T-helper 1 cell treated with Interleukin-12 subunit alpha and Interleukin-12 subunit beta and Interleukin-4 antibody, amounts not matched to agents 30 μg/mL and 1 μg/mL, for 36 hours (primary cell): Measurements from ENCODE around the gene TNK2.
"Not testable (repeated sequence)": the region's sequence is repeated elsewhere in the genome, so short reads cannot be mapped to it uniquely, and the experiment has no call there.

ENCODE experiments used
- H3K27ac Mint-ChIP-seq: one replicate; pipeline ENCODE4 v1.8.0; 2021; ENCODE audit warnings: mild to moderate bottlenecking, mixed read lengths
- H3K27me3 Mint-ChIP-seq: one replicate; pipeline ENCODE4 v1.8.0; 2021; ENCODE audit warnings: low read depth, mixed read lengths
- H3K36me3 Mint-ChIP-seq: one replicate; pipeline ENCODE4 v1.8.0; 2021; ENCODE audit warnings: low read depth, mixed read lengths
- H3K4me1 Mint-ChIP-seq: one replicate; pipeline ENCODE4 v1.8.0; 2021; ENCODE audit warnings: low read depth, mixed read lengths
- H3K4me3 Mint-ChIP-seq: one replicate; pipeline ENCODE4 v1.8.0; 2021; ENCODE audit warnings: mild to moderate bottlenecking, moderate library complexity, mixed read lengths
- H3K9me3 Mint-ChIP-seq: one replicate; pipeline ENCODE4 v1.8.0; 2021; ENCODE audit warnings: mixed read lengths

The TNK2 gene

DNA sequence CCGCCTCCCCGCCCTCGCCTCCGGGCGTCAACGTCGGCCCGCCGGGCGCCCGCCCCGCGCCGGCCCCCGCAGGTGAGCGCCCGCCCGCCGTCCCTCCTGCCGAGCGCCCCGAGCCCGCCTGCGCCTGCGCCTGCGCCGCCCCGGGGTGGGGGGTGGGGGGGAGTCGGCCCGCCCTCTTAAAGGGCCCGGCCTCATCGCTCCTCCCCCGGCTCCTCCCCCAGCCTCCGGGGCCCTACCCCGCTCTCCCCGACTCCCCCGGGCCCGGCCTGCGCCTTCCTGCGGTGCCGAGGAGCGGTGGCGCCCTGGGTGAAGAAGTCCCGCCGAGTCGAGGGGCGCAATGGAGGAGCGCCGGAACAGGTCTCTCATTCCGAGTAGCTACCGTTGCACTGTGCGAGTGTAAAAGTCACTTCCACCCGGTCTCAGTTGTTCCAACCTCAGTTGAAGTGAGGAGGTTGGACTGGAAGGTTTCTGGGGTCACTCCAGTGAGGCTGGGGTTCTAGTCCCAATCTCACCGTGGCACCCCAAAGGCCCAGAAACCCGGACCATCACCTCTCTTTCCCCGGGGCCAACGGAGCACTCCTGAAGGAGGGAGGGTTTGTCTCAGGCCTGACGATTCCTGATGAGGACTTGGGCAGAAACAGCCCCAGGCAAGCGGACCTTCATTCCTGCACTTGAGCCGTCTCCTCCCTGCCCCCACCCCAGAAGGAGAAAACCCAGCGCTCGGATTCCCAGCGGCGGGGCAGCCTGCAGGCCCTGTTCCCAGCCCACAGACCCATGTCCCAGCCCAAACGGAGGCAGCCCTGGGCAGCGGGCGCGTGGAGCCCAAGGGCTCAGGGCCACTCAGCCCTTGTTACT lies 1.5 kb upstream of the TNK2 start:
- Mint-ChIP-seq H3K27me3 (no peaks in the 10 kb centered on the region), H3K4me3 (peak overlapping the region; percentile 72), H3K9me3 (no peaks in the 10 kb centered on the region), H3K36me3 (peaks cover 9% of the 10 kb centered on the region), H3K27ac (peak overlapping the region; percentile 57), H3K4me1 (peaks cover 37% of the 10 kb centered on the region)

DNA sequence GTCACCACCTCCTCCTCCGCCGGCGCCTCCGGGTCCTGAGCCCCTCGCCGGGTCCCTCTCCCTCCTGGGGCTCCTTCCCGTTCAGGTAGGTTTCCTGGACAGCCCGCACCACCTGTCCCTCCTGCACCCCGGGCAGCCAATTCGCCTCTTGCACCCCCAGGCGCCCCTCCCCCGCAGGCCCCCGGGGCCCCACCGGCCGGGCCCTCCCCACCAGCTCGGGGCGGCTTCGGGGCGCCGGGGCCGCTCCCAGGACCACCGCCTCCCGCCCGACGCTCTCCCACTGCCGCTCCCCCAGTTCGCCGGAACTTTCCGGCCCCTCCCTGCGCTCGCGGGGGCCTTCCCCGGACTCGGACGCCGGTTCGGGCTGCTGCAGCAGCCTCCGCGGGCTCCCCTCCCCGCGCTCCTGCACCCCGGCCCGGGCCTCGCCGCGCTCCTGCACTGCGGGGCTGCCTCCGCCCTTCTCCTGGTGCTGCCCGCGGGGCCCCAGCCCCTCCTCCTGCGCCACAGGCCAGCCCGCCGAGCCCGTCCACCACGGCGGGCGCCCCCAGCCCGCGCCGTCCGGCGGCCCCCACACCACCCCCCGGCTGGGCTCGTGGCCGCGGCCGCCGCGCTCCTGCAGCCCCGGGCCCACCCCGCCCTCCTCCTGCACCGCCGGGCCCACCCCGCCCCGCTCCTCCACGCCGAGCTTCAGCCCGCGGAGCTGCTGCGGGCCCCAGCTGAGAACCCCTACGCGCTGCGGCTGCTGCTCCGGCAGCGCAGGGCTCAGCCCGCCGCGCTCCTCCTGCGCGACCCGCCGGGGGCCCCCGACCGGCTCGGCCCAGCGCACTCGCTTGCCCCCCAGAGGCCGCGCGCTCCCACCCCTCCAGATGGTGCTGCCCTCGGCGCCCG lies 587 bp upstream of the TNK2 start:
- Mint-ChIP-seq H3K4me3 (peak overlapping the region; percentile 89), H3K9me3 (no peaks in the 10 kb centered on the region), H3K27ac (peak overlapping the region; percentile 100), H3K36me3 (peaks cover 11% of the 10 kb centered on the region), H3K4me1 (peaks cover 40% of the 10 kb centered on the region), H3K27me3 (no peaks in the 10 kb centered on the region)

DNA sequence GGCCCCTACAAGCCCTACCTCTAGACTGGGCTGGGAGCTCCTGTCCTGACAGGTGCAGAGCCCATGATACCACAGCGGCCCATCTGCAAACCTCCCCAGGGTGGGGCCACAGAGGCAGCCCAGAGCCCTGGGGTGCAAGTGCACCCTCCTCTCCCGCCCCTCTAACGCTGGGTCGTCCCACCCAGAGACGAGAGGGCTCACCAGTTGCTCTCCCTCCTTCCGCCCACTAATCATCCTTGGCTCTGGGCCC lies 742 bp downstream of the TNK2 start:
- peaks cover 44% of the 10 kb centered on the region for H3K4me1 Mint-ChIP-seq
- peak overlapping the region; percentile 89 for H3K4me3 Mint-ChIP-seq
- H3K27ac Mint-ChIP-seq: peak overlapping the region; percentile 100
- no peaks in the 10 kb centered on the region for H3K9me3 Mint-ChIP-seq
- H3K27me3 Mint-ChIP-seq: no peaks in the 10 kb centered on the region
- H3K36me3 Mint-ChIP-seq: peaks cover 15% of the 10 kb centered on the region

DNA sequence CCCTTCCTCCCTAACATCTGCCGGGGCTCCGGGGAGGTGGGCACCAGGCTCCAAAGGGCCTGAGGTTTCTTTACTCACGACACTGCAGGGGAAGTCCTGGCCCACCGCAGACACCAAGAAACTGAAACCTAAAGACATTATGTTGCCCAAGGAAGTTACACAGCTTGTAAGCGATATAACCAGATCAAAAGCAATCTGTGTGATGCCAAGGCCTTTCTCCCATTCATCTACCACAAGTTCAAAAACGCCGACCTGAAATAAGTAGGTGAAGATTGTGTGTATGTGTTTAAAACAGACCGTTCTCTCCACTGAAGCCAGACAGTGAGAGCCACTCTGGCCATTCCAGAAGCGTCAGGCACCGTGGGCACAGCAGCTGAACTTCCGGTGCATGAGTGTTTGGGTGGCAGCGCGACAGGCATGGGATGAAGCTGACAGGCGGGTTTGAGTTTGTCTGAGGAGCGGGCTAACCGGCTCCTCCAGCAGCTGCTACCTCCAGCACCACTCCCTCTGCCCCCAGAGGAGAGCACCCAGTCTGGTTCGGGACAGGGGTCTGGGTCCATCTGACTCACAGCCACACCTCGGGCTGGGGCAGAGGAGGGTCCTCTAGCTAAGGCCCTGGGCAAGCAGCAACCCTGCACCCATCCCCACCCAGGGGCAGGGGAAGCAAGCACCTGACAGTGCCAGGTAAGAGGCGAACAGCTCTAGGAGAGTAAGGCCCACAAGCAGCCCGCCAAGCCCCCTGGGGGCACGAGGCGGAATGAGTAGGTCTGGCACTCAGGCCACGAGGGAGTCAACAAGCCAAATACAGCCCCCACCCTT lies 1.3 kb downstream of the TNK2 start:
- peaks cover 44% of the 10 kb centered on the region for H3K4me1 Mint-ChIP-seq
- H3K4me3 Mint-ChIP-seq: peak overlapping the region; percentile 89
- H3K27ac Mint-ChIP-seq: peak overlapping the region; percentile 100
- no peaks in the 10 kb centered on the region for H3K9me3 Mint-ChIP-seq
- H3K27me3 Mint-ChIP-seq: no peaks in the 10 kb centered on the region
- peaks cover 15% of the 10 kb centered on the region for H3K36me3 Mint-ChIP-seq

DNA sequence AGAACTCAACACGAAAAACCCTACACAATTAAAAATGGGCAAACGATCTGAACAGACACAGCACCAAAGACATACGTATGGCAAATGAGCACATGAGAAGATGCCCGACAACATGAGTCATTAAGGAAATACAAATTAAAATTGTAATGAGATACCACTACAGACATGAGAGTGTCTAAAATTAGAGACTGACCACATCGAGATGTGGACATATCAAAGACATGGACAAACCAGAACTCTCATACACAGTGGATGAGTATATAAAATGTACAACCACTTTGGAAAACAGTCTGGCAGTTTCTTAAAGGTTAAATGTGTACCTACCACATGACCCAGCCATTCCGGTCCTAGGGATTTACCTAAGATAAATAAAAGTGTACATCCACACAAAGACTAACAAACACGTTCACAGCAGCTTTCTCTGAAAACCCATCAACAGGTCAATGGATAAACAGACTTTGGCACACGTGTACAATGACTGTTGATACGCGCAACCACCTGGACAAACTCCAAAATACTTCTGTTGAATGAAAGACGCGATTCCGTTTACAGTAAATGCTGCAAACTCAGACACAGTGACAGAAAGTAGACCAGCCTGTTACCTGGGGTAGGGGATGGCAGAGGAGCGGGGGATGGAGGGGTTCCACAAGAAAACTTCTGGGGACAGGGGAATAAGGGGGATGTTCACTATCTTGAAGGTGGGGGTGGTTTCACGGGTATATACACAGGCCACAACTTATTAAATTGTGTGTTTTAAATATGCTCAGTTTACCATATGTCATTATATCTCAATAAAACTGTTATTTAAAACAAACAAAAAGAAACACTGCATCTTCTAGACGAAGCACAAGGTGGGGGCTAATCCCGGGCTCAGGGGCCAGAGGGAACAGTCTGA lies 2.1 kb downstream of the TNK2 start:
- peaks cover 46% of the 10 kb centered on the region for H3K4me1 Mint-ChIP-seq
- peaks cover 15% of the 10 kb centered on the region for H3K36me3 Mint-ChIP-seq
- H3K27me3 Mint-ChIP-seq: no peaks in the 10 kb centered on the region
- peak overlapping the region; percentile 100 for H3K27ac Mint-ChIP-seq
- H3K9me3 Mint-ChIP-seq: no peaks in the 10 kb centered on the region
- peak overlapping the region; percentile 89 for H3K4me3 Mint-ChIP-seq

DNA sequence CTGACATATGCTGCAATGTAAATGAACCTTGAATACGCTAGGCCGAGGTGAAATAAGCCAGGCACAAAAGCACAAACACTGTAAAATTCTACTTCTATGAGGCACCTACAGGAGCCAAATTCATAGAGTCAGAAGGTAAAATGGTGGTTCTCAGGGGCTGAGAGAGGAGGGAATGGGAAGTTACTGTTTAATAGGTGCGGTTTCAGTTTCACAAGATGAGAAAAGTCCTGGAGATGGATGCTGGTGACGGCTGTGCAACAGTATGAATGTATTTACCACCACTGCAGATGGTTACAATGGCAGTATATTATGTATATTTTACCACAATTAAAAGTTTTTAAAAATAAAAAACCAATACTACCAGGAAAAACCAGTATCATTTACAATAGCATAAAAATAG lies 4.0 kb downstream of the TNK2 start:
- Mint-ChIP-seq H3K9me3 (no peaks in the 10 kb centered on the region), H3K36me3 (peaks cover 26% of the 10 kb centered on the region), H3K4me1 (peaks cover 58% of the 10 kb centered on the region), H3K4me3 (no peak overlapping the region), H3K27me3 (no peaks in the 10 kb centered on the region), H3K27ac (no peak overlapping the region)

DNA sequence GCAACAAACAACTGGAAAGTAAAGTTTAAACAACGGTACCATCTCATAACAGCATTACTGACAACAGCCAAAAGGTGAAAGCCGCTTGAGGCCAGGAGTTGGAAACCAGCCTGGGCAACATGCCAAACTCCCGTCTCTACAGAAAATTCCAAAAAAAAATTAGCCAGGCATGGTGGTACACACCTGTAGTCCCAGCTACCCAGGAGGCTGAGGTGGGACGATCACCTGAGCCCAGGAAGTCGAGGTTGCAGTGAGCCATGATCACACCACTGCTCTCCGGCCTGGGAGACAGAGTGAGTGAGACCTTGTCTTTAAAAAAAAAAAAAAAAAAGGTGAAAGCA lies 4.4 kb downstream of the TNK2 start:
- peaks cover 26% of the 10 kb centered on the region for H3K36me3 Mint-ChIP-seq
- H3K4me3 Mint-ChIP-seq: no peak overlapping the region
- H3K4me1 Mint-ChIP-seq: peaks cover 58% of the 10 kb centered on the region
- H3K27me3 Mint-ChIP-seq: no peaks in the 10 kb centered on the region
- H3K27ac Mint-ChIP-seq: no peak overlapping the region
- H3K9me3 Mint-ChIP-seq: no peaks in the 10 kb centered on the region

DNA sequence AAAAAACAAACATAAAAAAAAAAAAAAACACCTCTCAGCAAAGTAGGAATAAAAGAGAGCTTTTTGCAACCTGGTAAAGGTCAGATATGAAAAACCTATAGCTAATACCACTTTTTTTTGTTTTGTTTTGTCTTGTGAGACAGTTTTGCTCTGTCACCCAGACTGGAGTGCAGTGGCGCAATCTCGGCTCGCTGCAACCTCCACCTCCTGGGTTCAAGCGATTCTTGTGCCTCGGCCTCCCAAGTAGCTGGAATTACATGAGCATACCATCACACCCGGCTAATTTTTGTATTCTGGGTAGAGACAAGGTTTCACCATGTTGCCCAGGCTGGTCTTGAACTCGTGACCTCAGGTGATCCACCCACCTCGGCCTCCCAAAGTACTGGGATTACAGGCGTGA lies 5.7 kb downstream of the TNK2 start:
- H3K4me3 Mint-ChIP-seq, H3K27me3 Mint-ChIP-seq, H3K9me3 Mint-ChIP-seq, H3K27ac Mint-ChIP-seq: not testable (repeated sequence)
- peaks cover 26% of the 10 kb centered on the region for H3K36me3 Mint-ChIP-seq
- peaks cover 58% of the 10 kb centered on the region for H3K4me1 Mint-ChIP-seq

DNA sequence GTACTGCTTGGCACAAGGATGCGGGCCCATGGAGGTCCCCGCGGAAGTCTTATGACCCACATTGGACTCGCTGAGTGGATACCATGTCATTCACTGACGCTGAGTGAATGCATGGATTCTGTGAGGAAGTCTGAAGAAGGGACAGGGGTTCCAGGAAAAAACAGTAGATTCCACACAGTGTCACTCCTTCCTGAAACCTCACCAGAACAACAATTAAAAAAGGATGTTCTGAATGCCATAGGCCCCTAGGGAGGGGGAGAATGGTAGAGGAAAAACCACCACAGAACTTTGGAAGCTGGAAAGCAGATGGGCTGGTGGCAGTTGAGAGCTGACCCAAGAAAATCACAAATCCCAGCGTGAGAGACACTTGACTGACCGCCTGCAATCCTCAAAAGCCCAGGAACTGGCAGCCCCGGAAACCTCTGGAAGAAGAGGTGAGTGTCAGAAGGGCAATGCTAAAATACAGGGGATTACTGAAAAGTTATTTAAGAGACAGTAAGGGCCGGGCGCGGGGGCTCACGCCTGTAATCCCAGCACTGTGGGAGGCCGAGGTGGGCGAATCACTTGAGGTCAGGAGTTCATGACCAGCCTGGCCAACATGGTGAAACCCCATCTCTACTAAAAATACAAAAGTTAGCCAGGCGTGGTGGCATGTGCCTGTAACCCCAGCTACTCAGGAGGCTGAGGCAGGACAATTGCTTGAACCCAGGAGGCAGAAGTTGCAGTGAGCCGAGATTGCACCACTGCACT lies 6.3 kb downstream of the TNK2 start:
- not testable (repeated sequence) for H3K27me3 Mint-ChIP-seq, H3K4me3 Mint-ChIP-seq, H3K9me3 Mint-ChIP-seq, H3K27ac Mint-ChIP-seq
- peaks cover 26% of the 10 kb centered on the region for H3K36me3 Mint-ChIP-seq
- peaks cover 59% of the 10 kb centered on the region for H3K4me1 Mint-ChIP-seq

DNA sequence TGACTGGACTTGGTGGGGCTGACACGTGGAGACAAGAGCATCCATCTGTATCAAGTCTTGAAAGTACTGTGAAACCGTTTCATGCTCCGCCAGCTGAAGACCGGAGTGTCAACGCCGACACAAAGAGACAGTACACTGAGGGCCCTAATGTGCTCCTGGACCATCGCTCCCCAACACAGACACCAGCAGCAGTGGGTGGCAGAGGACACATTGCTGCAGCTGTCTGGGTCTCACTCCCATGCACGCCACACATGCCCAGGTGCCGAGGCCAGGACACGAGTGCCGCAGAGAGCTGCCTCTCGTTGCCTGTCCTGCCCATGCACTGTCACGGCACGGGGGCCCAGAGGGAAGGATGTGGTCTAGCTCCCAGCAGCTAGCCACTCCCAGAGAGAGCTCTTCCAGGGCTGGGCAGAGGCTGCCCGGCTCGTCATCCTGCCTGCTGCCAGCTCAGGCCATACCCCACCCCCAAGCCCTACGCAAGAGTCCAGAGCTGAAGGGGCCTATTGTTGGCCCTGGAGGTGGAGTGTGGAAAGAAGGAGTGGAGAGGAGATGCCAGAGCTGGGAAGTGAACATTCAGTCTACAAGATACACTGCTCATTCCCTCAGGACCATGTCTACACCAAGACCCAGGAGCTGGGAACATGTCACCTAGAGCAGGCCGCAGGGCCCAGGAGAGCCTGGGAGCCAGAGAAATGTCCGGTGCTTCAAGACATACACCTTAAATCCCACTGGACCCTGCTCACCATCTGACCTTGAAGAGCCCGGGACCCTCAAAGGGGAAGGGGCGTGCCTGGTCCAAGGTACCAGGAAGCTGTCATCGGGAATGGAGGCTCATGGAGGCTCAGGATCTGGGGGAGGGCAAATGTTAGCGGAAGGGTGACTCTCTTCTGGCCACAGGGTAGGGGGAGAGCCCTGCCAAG lies 7.7 kb downstream of the TNK2 start:
- H3K4me3 Mint-ChIP-seq: no peak overlapping the region
- H3K27me3 Mint-ChIP-seq: no peaks in the 10 kb centered on the region
- H3K4me1 Mint-ChIP-seq: peaks cover 55% of the 10 kb centered on the region
- H3K36me3 Mint-ChIP-seq: peaks cover 22% of the 10 kb centered on the region
- H3K9me3 Mint-ChIP-seq: no peaks in the 10 kb centered on the region
- H3K27ac Mint-ChIP-seq: peak overlapping the region; percentile 45

DNA sequence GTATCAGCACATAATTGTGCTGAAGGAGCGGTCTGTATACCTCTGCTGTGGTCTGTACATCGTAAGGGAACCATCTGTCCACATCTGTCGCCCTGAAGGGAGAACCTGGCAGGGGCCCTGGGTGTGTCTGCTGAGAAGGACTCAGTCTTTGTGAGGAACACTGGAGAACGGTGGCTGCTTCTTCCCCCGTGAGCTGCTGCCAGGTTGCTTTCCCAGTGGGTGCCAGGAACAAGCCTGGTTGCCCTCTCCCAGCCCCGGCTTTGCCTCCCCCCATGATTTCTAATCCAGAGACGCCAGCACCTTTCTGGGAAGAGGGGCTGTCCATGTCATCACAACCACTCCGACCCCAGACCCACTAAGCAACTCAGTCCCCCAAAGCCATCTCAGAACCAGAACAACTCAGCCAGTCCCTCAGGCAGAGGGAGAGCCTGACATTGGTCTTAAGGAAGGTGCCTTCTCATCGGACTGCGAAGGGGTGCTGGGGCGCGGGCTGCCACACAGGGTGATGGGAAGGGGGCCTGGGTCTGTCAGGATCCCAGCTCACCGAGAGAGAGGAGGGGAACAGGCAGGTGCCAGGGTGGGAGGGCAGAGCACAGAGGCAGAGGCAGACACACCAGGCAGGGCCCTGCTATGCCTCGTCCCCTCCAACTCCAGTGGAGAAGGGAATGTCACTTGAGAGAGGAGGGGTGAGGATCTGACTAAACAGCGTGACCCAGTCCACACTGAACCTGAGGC lies 8.5 kb downstream of the TNK2 start:
- Mint-ChIP-seq H3K9me3 (no peaks in the 10 kb centered on the region), H3K27ac (no peak overlapping the region), H3K4me3 (no peak overlapping the region), H3K4me1 (peaks cover 48% of the 10 kb centered on the region), H3K36me3 (peaks cover 17% of the 10 kb centered on the region), H3K27me3 (no peaks in the 10 kb centered on the region)

DNA sequence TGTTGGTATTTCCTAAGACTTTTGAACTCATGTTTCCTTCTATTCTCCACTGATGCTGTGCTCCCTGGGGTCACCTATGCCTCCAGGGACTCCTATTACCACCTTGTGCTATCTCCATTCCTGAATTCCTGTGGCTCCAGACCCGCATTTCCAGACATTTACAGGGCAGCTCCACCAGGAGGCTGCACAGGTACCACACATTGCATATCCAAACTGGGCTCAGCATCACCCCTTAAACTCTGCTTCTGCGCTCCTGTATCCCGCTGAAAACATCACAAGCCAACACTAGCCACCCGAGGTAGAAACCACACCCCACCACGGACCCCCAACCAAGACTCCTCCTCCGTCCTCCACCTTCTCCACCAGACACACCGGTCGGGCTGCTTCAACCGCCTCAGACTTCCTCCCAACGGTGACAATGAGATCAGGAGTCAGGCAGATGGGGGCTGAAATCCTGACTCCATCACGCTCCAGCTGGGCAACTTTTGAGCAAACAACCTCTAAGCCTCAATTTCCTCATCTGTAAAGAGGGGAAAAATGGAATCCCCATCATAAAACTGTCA lies 10.4 kb downstream of the TNK2 start:
- Mint-ChIP-seq H3K27me3 (no peaks in the 10 kb centered on the region), H3K4me3 (peak overlapping the region; percentile 39), H3K4me1 (peaks cover 43% of the 10 kb centered on the region), H3K27ac (peak overlapping the region; percentile 68), H3K36me3 (peaks cover 11% of the 10 kb centered on the region), H3K9me3 (no peaks in the 10 kb centered on the region)
